ENCODE measurements around the gene TP53BP1.

DNA sequence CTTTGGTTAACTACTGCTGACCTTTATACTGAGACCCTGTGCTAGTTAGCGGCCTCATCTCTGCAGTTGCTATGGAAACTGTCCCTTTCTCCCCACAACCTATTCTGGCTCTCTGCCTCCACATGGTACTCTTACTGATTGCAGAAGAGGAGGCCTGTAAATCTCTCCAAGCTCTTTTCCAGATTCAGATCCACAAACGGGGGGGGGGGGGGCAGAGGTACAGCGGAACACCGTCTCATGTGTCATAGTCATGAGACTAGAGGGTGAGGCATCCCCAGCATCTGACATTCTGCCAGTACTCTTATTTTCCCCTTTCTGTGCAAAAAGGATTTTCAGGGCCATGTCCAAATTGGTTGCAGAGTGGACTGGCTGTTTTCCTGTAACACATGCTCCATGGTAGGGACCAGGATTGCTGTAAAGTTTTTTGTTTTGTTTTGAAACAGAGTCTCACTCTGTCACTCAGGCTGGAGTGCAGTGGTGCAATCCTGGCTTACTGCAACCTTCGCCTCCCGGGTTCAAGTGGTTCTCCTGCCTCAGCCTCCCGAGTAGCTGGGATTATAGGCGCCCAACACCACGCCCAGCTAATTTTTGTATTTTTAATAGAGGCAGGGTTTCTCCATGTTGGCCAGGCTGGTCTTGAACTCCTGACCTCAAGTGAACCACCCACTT, 16.2 kb upstream of the TP53BP1 start:
- TF ChIP-seq YY1 (IDR thresholded peaks at IDR 0.05; ENCODE audit: insufficient read depth, insufficient read length), result no peak
- no peak for TF ChIP-seq ZNF274 (IDR thresholded peaks at IDR 0.05; ENCODE audit: low read depth, low read length)
- TF ChIP-seq SUZ12 (IDR thresholded peaks at IDR 0.05; ENCODE audit: extremely low read depth, insufficient read depth, insufficient read length), result no peak
